ENCODE results near the gene ZBTB22.
"Not testable (repeated sequence)": the region's sequence is repeated elsewhere in the genome, so short reads cannot be mapped to it uniquely, and the experiment has no call there.

ZBTB22 gene

GRCh38 chr6:33317669-33318425 is at the start of gene ZBTB22:
TSS of gene ZBTB22 (minus strand) at chr6:33317744. CDS start at chr6:33316916, 828 bp downstream.
- peaks cover 6% of the 10 kb centered on the region; the same call in 1 of the 2 replicates for H3K4me1 ChIP-seq (ENCODE audit: control insufficient read depth, insufficient read depth, low read length)
- no CpG with 5 or more reads among the region's 44 CpGs for WGBS (ENCODE audit: insufficient coverage, insufficient read length)

GRCh38 chr6:33367009-33367714 is 49.6 kb upstream of the ZBTB22 start:
- Histone ChIP-seq H3K4me1 (ENCODE audit: control insufficient read depth, insufficient read depth, low read length) (no peaks in the 10 kb centered on the region), H3K27me3 (ENCODE audit: control insufficient read depth, insufficient read depth, low read length) (no peaks in the 10 kb centered on the region), H3K36me3 (ENCODE audit: control insufficient read depth, insufficient read depth, low read length) (no peaks in the 10 kb centered on the region), H3K9me3 (ENCODE audit: control insufficient read depth, insufficient read depth, low read length) (no peaks in the 10 kb centered on the region), H3K27ac (ENCODE audit: low read length) (no peak overlapping the region), H3K4me3 (ENCODE audit: low read length) (no peak overlapping the region)
- no CpG with 5 or more reads among the region's 8 CpGs for WGBS (ENCODE audit: insufficient coverage, insufficient read length)
- DNase-seq (ENCODE audit: low read depth, low spot score): no peak

More at GRCh38 chr6:33317669-33318425, at the start of gene ZBTB22:
- Histone ChIP-seq H3K27me3 (ENCODE audit: control insufficient read depth, insufficient read depth, low read length) (no peaks in the 10 kb centered on the region), H3K27ac (ENCODE audit: low read length) (no peak within 1 kb of the TSS), H3K4me3 (ENCODE audit: low read length) (peak within 1 kb of the TSS; percentile 61; the same call in 1 of the 2 replicates), H3K9me3 (ENCODE audit: control insufficient read depth, insufficient read depth, low read length) (no peaks in the 10 kb centered on the region), H3K36me3 (ENCODE audit: control insufficient read depth, insufficient read depth, low read length) (peaks cover 22% of the 10 kb centered on the region)
- peak; percentile 96 for DNase-seq (ENCODE audit: low read depth, low spot score)

- not testable (repeated sequence) for H3K27ac ChIP-seq (ENCODE audit: low read length); DNase-seq (ENCODE audit: low read depth, low spot score); H3K9me3 ChIP-seq (ENCODE audit: control insufficient read depth, insufficient read depth, low read length); H3K4me1 ChIP-seq (ENCODE audit: control insufficient read depth, insufficient read depth, low read length); H3K36me3 ChIP-seq (ENCODE audit: control insufficient read depth, insufficient read depth, low read length); H3K4me3 ChIP-seq (ENCODE audit: low read length); H3K27me3 ChIP-seq (ENCODE audit: control insufficient read depth, insufficient read depth, low read length)
- no CpG with 5 or more reads among the region's 10 CpGs for WGBS (ENCODE audit: insufficient coverage, insufficient read length)
Measured at GRCh38 chr6:33365206-33365971, 47.8 kb upstream of the ZBTB22 start.

- H3K27me3 ChIP-seq (ENCODE audit: control insufficient read depth, insufficient read depth, low read length); H3K9me3 ChIP-seq (ENCODE audit: control insufficient read depth, insufficient read depth, low read length); H3K4me1 ChIP-seq (ENCODE audit: control insufficient read depth, insufficient read depth, low read length); H3K27ac ChIP-seq (ENCODE audit: low read length); H3K36me3 ChIP-seq (ENCODE audit: control insufficient read depth, insufficient read depth, low read length); H3K4me3 ChIP-seq (ENCODE audit: low read length): not testable (repeated sequence)
- peak; percentile 61 for DNase-seq (ENCODE audit: low read depth, low spot score)
- WGBS (ENCODE audit: insufficient coverage, insufficient read length): no CpG with 5 or more reads among the region's 8 CpGs
Measured at GRCh38 chr6:33364475-33365205, 47.1 kb upstream of the ZBTB22 start.

GRCh38 chr6:33363486-33363885 is 45.9 kb upstream of the ZBTB22 start:
- not testable (repeated sequence) for H3K9me3 ChIP-seq (ENCODE audit: control insufficient read depth, insufficient read depth, low read length); H3K27ac ChIP-seq (ENCODE audit: low read length); H3K27me3 ChIP-seq (ENCODE audit: control insufficient read depth, insufficient read depth, low read length); H3K4me3 ChIP-seq (ENCODE audit: low read length); H3K4me1 ChIP-seq (ENCODE audit: control insufficient read depth, insufficient read depth, low read length); DNase-seq (ENCODE audit: low read depth, low spot score); H3K36me3 ChIP-seq (ENCODE audit: control insufficient read depth, insufficient read depth, low read length)
- WGBS (ENCODE audit: insufficient coverage, insufficient read length): no CpG with 5 or more reads among the region's 12 CpGs

- Histone ChIP-seq H3K4me3 (ENCODE audit: low read length) (no peak overlapping the region), H3K4me1 (ENCODE audit: control insufficient read depth, insufficient read depth, low read length) (no peaks in the 10 kb centered on the region), H3K27me3 (ENCODE audit: control insufficient read depth, insufficient read depth, low read length) (no peaks in the 10 kb centered on the region), H3K9me3 (ENCODE audit: control insufficient read depth, insufficient read depth, low read length) (no peaks in the 10 kb centered on the region), H3K36me3 (ENCODE audit: control insufficient read depth, insufficient read depth, low read length) (no peaks in the 10 kb centered on the region), H3K27ac (ENCODE audit: low read length) (no peak overlapping the region)
- no peak for DNase-seq (ENCODE audit: low read depth, low spot score)
Measured at GRCh38 chr6:33359331-33359730, 41.8 kb upstream of the ZBTB22 start.

GRCh38 chr6:33357160-33357871 is 39.8 kb upstream of the ZBTB22 start:
- not testable (repeated sequence) for H3K27ac ChIP-seq (ENCODE audit: low read length); H3K4me3 ChIP-seq (ENCODE audit: low read length); H3K27me3 ChIP-seq (ENCODE audit: control insufficient read depth, insufficient read depth, low read length); H3K36me3 ChIP-seq (ENCODE audit: control insufficient read depth, insufficient read depth, low read length); DNase-seq (ENCODE audit: low read depth, low spot score); H3K4me1 ChIP-seq (ENCODE audit: control insufficient read depth, insufficient read depth, low read length); H3K9me3 ChIP-seq (ENCODE audit: control insufficient read depth, insufficient read depth, low read length)
- no CpG with 5 or more reads among the region's 13 CpGs for WGBS (ENCODE audit: insufficient coverage, insufficient read length)

- Histone ChIP-seq H3K9me3 (ENCODE audit: control insufficient read depth, insufficient read depth, low read length) (no peaks in the 10 kb centered on the region), H3K4me3 (ENCODE audit: low read length) (no peak overlapping the region), H3K27me3 (ENCODE audit: control insufficient read depth, insufficient read depth, low read length) (no peaks in the 10 kb centered on the region), H3K27ac (ENCODE audit: low read length) (no peak overlapping the region), H3K36me3 (ENCODE audit: control insufficient read depth, insufficient read depth, low read length) (no peaks in the 10 kb centered on the region), H3K4me1 (ENCODE audit: control insufficient read depth, insufficient read depth, low read length) (no peaks in the 10 kb centered on the region)
- no peak for DNase-seq (ENCODE audit: low read depth, low spot score)
- no CpG with 5 or more reads among the region's 3 CpGs for WGBS (ENCODE audit: insufficient coverage, insufficient read length)
Measured at GRCh38 chr6:33356295-33356694, 38.8 kb upstream of the ZBTB22 start.

- H3K9me3 ChIP-seq (ENCODE audit: control insufficient read depth, insufficient read depth, low read length); H3K4me3 ChIP-seq (ENCODE audit: low read length); H3K4me1 ChIP-seq (ENCODE audit: control insufficient read depth, insufficient read depth, low read length); DNase-seq (ENCODE audit: low read depth, low spot score); H3K36me3 ChIP-seq (ENCODE audit: control insufficient read depth, insufficient read depth, low read length); H3K27ac ChIP-seq (ENCODE audit: low read length); H3K27me3 ChIP-seq (ENCODE audit: control insufficient read depth, insufficient read depth, low read length): not testable (repeated sequence)
- WGBS (ENCODE audit: insufficient coverage, insufficient read length): no CpG with 5 or more reads among the region's 6 CpGs
Measured at GRCh38 chr6:33355860-33356259, 38.3 kb upstream of the ZBTB22 start.
